Peyer's patch (tissue), 4 donors: ENCODE data around the gene ADK. TPM values are rescaled to one million over a fixed set of nuclear protein-coding genes. Genes with fewer than 3 reads are reported as not detected.

Experiments used
- DNase-seq, 3 donors: peaks; one replicate each; pipeline ENCODE4 v3.0.0-alpha.2; 2017 to 2019
- H3K27ac ChIP-seq, 4 donors: fragments of 200-600 bp; sonication (generic); one replicate each; pipeline ENCODE4 v1.5.1; 2016 to 2019
- H3K27me3 ChIP-seq, 2 donors: fragments of 200-600 bp; sonication (generic); one replicate each; pipeline ENCODE4 v1.5.1; 2019
- H3K36me3 ChIP-seq, 3 donors: fragments of 200-600 bp; sonication (generic); one replicate each; pipeline ENCODE4 v1.5.1; 2016 to 2019
- H3K4me1 ChIP-seq, 4 donors: fragments of 200-600 bp; sonication (generic); one replicate each; pipeline ENCODE4 v1.5.1; 2016 to 2019
- H3K4me3 ChIP-seq, 4 donors: fragments of 200-600 bp; sonication (generic); 1 replicate in 3 of 4; 2 replicates in 1 of 4; pipeline ENCODE4 v1.5.1; 2016 to 2019; ENCODE audit warnings: mild to moderate bottlenecking in 1 of 4
- H3K9me3 ChIP-seq, 4 donors: fragments of 200-600 bp; sonication (generic); one replicate each; pipeline ENCODE4 v1.5.1; 2016 to 2019; ENCODE audit warnings: mild to moderate bottlenecking in 1 of 4
- CTCF ChIP-seq, 6 experiments: fragments of 450-650 bp in 4 of 6; fragments of 200-600 bp in 2 of 6; sonication (generic) in 1 of 6; IDR thresholded peaks; one replicate each; pipeline ENCODE4 v1.5.1; 2017 to 2019; ENCODE audit warnings: antibody characterized with exemption in 6 of 6, mild to moderate bottlenecking in 3 of 6, moderate library complexity in 1 of 6
- POLR2A ChIP-seq, 2 donors: fragments of 450-650 bp; IDR thresholded peaks; one replicate each; pipeline ENCODE4 v1.5.1; 2017; ENCODE audit warnings: antibody characterized with exemption in 2 of 2, mild to moderate bottlenecking in 2 of 2, moderate library complexity in 2 of 2
- total RNA-seq, 4 donors: library from RNA; depleted of rRNA; stranded (reverse); fragments of >200 nt; gene quantifications; one replicate each; pipeline ENCODE4 v1.1.0, GENCODE V29; 2016

Gene ADK
- total RNA-seq, 4 donors from 2014 or later, result 7.4 to 50.3 (median 14.3) TPM

- Histone ChIP-seq H3K27me3 (no peaks in the 10 kb centered on the region), H3K4me3 (no peak overlapping the region), H3K9me3 (no peaks in the 10 kb centered on the region), H3K27ac (no peak overlapping the region), H3K36me3 (no peaks in the 10 kb centered on the region), H3K4me1 (no peaks in the 10 kb centered on the region)
- no peak for DNase-seq
- TF ChIP-seq CTCF (IDR thresholded peaks at IDR 0.05) (no peak), POLR2A (IDR thresholded peaks at IDR 0.05) (no peak)
Measured at GRCh38 chr10:74728225-74728624, 577.2 kb downstream of the ADK start.

DNA sequence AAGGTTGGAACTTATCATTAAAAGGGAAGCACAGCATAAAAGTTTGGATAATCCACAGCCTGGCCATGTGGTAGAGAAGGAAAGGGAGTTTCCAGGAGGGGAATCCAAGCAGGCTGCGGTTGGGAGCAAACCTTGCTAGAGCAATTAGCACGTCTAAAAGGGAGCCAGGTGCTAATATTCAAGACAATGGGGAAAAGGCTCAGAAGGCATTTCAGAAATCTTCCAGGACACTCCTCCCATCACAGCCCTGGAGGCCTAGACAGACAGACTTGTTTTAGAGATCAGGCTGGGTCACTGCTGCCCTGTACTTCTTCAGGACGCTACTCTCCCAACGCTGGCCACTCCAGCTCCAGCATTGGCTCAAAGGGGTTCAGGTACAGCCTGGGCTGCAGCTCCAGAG is 579.2 kb downstream of the ADK start:
- Histone ChIP-seq H3K4me3 (no peak overlapping the region), H3K27me3 (no peaks in the 10 kb centered on the region), H3K4me1 (no peaks in the 10 kb centered on the region), H3K27ac (no peak overlapping the region), H3K36me3 (no peaks in the 10 kb centered on the region), H3K9me3 (no peaks in the 10 kb centered on the region)
- no peak for DNase-seq
- TF ChIP-seq POLR2A (IDR thresholded peaks at IDR 0.05), result no peak
- TF ChIP-seq CTCF (IDR thresholded peaks at IDR 0.05), result no peak

GRCh38 chr10:74733612-74734011 is 582.6 kb downstream of the ADK start:
- TF ChIP-seq POLR2A (IDR thresholded peaks at IDR 0.05) (no peak), CTCF (IDR thresholded peaks at IDR 0.05) (no peak)
- Histone ChIP-seq H3K27me3 (no peaks in the 10 kb centered on the region), H3K9me3 (no peaks in the 10 kb centered on the region), H3K36me3 (no peaks in the 10 kb centered on the region), H3K4me1 (peaks cover 0 to 4% (median 0%) of the 10 kb centered on the region in 4 donors), H3K27ac (no peak overlapping the region), H3K4me3 (no peak overlapping the region)
- DNase-seq, result no peak

- Histone ChIP-seq H3K27me3 (no peaks in the 10 kb centered on the region), H3K4me3 (no peak overlapping the region), H3K36me3 (no peaks in the 10 kb centered on the region), H3K9me3 (no peaks in the 10 kb centered on the region), H3K27ac (no peak overlapping the region), H3K4me1 (peaks cover 0 to 5% (median 0%) of the 10 kb centered on the region in 4 donors)
- DNase-seq, result no peak
- TF ChIP-seq CTCF (IDR thresholded peaks at IDR 0.05), result no peak
- TF ChIP-seq POLR2A (IDR thresholded peaks at IDR 0.05), result no peak
Measured at GRCh38 chr10:74736029-74736428, 585.0 kb downstream of the ADK start.

DNA sequence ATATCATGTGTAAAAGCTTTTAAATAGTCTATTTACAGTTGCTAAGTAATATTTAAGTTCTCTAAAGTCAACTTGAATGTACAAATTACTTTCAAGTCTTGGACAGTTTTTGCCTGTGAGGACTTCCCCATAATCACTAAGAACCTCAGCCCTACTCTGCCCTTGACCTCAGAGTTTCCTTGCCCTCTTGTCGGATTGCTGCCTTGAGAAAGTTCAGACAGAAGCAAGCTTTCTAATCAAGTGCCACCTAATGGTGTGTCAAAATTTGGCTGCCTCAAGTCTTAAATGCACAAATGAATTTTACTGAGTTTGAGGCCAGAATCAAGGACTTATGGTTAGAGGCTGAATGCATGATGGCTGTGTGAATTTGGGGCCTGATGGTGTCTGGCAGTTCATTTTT is 587.0 kb downstream of the ADK start:
- no peak for TF ChIP-seq POLR2A (IDR thresholded peaks at IDR 0.05)
- TF ChIP-seq CTCF (IDR thresholded peaks at IDR 0.05), result no peak
- DNase-seq, result no peak
- H3K4me3 ChIP-seq, result no peak overlapping the region
- H3K27me3 ChIP-seq, result no peaks in the 10 kb centered on the region
- no peaks in the 10 kb centered on the region for H3K36me3 ChIP-seq
- H3K4me1 ChIP-seq, result peaks cover 0 to 5% (median 0%) of the 10 kb centered on the region in 4 donors
- no peak overlapping the region for H3K27ac ChIP-seq
- no peaks in the 10 kb centered on the region for H3K9me3 ChIP-seq

- no peak overlapping the region for H3K4me3 ChIP-seq
- DNase-seq, result no peak
- TF ChIP-seq CTCF (IDR thresholded peaks at IDR 0.05) (no peak), POLR2A (IDR thresholded peaks at IDR 0.05) (no peak)
- no peak overlapping the region for H3K27ac ChIP-seq
- H3K4me1 ChIP-seq, result peaks cover 0 to 5% (median 0%) of the 10 kb centered on the region in 4 donors
- no peaks in the 10 kb centered on the region for H3K27me3 ChIP-seq
- H3K36me3 ChIP-seq, result no peaks in the 10 kb centered on the region
- no peaks in the 10 kb centered on the region for H3K9me3 ChIP-seq
Measured at GRCh38 chr10:74738542-74738941, 587.5 kb downstream of the ADK start.
